Activated T-helper 1 cell treated with anti-CD3 and anti-CD28 coated beads, Interleukin-12 subunit alpha, Interleukin-12 subunit beta, Interleukin-2, Interleukin-4 antibody, amounts not matched to agents 30 ng/mL and 10 ng/mL and 1 ng/mL, durations not matched to agents 14 hours and 24 hours and 36 hours (primary cell): Measurements from ENCODE around the gene HMGB2. TPM values are rescaled to one million over a fixed set of nuclear protein-coding genes. Genes with fewer than 3 reads are reported as not detected.

ENCODE experiments used
- DNase-seq: peaks from one replicate; pipeline ENCODE4 v3.0.0; 2021; ENCODE audit warnings: low spot score
- H3K27ac Mint-ChIP-seq: one replicate; pipeline ENCODE4 v1.8.0; 2021; ENCODE audit warnings: mild to moderate bottlenecking, mixed read lengths
- H3K27me3 Mint-ChIP-seq: one replicate; pipeline ENCODE4 v1.8.0; 2022; ENCODE audit warnings: mild to moderate bottlenecking, moderate library complexity, mixed read lengths; ENCODE audit not compliant: insufficient read depth
- H3K36me3 Mint-ChIP-seq: one replicate; pipeline ENCODE4 v1.8.0; 2021; ENCODE audit warnings: low read depth, mixed read lengths
- H3K4me1 Mint-ChIP-seq: one replicate; pipeline ENCODE4 v1.8.0; 2021; ENCODE audit warnings: low read depth, mixed read lengths
- H3K4me3 Mint-ChIP-seq: one replicate; pipeline ENCODE4 v1.8.0; 2021; ENCODE audit warnings: mild to moderate bottlenecking, moderate library complexity, mixed read lengths
- H3K9me3 Mint-ChIP-seq: one replicate; pipeline ENCODE4 v1.8.0; 2021; ENCODE audit warnings: mixed read lengths
- intact Hi-C: fragments of 100-400 bp; cut with micrococcal nuclease; formaldehyde crosslinking; loops from one replicate; pipeline ENCODE4 v1.15.1; 2024
- total RNA-seq: library from RNA; stranded (reverse); gene quantifications from 2 replicates; pipeline ENCODE4 v1.2.3, GENCODE V29; 2022

The HMGB2 gene
- total RNA-seq, 1 donor from 2014 or later: 274 TPM

DNA sequence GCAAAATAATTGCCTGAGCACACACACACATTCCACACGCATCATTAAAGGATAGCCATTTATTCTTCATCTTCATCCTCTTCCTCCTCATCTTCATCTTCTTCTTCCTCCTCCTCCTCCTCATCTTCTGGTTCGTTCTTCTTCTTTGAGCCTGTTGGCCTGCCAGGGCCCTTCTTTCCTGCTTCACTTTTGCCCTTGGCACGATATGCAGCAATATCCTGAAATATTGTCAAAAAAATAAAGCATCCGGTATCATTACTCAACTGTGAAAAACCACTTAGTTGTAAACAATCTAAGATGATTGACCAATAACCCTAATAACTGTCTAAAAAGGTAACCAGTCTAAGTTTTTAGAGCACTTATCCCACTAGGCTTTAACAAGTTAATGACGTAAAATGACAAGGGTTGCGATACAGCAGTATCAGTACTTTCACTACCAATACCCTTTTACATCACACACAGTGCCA is 2.1 kb downstream of the HMGB2 start:
- Mint-ChIP-seq H3K4me3 (peak overlapping the region; percentile 98), H3K9me3 (no peaks in the 10 kb centered on the region), H3K27ac (peak overlapping the region; percentile 70), H3K27me3 (no peaks in the 10 kb centered on the region), H3K4me1 (peaks cover 52% of the 10 kb centered on the region), H3K36me3 (peaks cover 42% of the 10 kb centered on the region)
- intact Hi-C loops: loop anchor here (2.0 to 5.0 kb wide), 2 partner anchors 160 to 951 kb away; partner anchors contain the start of genes CEP44 and FBXO8
- no peak for DNase-seq

DNA sequence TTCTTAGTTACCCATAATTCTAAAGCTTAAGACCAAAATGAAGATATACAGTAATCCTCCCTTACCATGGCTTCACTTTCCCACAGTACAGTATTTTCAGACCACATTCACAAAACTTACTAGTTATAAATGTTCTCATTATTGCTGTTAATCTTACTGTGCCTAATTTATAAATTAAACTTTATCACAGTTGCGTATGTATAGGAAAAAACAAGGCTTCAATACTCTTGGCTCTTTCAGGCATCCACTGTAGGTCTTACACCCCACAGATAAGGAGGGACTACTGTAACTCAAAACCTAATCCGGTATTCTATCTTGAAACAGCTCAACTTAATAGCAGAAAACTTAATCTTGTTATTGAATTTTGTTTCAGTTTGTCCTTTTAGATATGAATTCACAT is 3.6 kb downstream of the HMGB2 start:
- Mint-ChIP-seq H3K27me3 (no peaks in the 10 kb centered on the region), H3K27ac (no peak overlapping the region), H3K9me3 (no peaks in the 10 kb centered on the region), H3K4me1 (peaks cover 41% of the 10 kb centered on the region), H3K36me3 (peaks cover 42% of the 10 kb centered on the region), H3K4me3 (peak overlapping the region; percentile 24)
- intact Hi-C loops: loop anchor here (5.0 kb wide), 1 partner anchor 162 kb away; no protein-coding TSS in a partner anchor
- no peak for DNase-seq

DNA sequence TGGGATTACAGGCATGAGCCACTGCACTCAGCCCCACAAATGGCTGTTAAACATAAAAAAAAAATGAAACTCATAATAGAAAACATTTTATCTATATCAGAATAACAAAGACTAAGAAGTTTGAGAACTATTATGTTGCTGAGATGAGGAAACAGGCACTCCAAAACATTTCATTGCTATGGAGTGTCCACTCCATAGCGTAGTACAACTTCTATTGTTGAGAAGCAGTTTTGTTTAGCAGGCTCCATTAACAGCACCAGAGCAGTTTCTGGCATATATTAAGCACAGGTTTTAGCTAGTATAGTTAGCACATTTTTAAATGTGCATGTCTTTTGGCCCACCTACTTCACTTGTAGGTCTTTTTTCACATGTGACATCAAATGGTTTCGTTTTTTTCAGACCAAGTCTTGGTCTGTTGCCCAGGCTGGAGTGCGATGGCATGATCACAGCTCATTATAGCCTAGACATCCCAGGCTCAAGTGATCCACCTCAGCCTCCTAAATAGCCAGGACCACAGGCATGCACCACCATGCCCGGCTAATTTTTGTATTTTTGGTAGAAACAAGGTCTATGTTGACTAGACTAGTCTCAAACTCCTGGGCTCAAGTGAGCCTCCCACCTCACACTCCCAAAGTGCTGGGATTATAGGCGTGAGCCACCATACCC is 5.8 kb downstream of the HMGB2 start:
- DNase-seq: no peak
- peaks cover 36% of the 10 kb centered on the region for H3K36me3 Mint-ChIP-seq
- peaks cover 37% of the 10 kb centered on the region for H3K4me1 Mint-ChIP-seq
- H3K9me3 Mint-ChIP-seq: no peaks in the 10 kb centered on the region
- intact Hi-C loops: no loop called here
- H3K27ac Mint-ChIP-seq: no peak overlapping the region
- no peak overlapping the region for H3K4me3 Mint-ChIP-seq
- H3K27me3 Mint-ChIP-seq: no peaks in the 10 kb centered on the region

DNA sequence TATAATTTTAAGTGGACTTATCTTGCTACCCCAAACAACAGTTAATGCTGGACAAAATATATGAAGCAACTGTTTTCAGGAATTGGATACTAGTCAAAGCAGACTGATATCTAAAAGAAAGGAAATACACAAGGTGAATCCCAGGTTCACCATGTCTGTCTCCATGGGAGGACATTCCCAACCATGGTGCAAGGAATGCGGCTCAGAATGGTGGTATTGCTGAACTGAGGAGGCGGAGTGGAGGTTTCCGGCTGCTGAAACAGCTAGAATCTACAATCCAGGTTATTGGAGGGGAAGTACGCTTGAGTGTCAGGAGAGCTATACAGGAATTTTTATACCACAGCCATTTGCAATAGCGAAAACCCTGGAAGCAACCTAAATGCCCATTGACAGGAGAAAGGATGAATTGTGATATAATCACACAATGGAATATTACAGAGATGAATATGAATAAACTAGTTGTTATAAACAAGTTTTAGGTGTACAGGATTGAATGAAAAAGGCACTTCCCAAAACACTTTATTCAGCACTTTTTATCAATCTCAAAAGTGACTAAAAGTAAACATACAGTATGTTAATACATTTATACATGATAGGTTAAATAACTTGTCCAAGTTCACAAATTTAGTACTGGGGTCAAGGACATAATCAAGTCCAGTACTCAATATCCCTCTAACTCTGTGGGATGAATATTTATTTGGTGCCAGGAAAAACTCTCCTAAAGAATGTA is 9.0 kb downstream of the HMGB2 start:
- Mint-ChIP-seq H3K36me3 (peaks cover 18% of the 10 kb centered on the region), H3K9me3 (no peaks in the 10 kb centered on the region), H3K27me3 (no peaks in the 10 kb centered on the region), H3K27ac (no peak overlapping the region), H3K4me1 (peaks cover 12% of the 10 kb centered on the region), H3K4me3 (no peak overlapping the region)
- intact Hi-C loops: no loop called here
- DNase-seq: no peak

DNA sequence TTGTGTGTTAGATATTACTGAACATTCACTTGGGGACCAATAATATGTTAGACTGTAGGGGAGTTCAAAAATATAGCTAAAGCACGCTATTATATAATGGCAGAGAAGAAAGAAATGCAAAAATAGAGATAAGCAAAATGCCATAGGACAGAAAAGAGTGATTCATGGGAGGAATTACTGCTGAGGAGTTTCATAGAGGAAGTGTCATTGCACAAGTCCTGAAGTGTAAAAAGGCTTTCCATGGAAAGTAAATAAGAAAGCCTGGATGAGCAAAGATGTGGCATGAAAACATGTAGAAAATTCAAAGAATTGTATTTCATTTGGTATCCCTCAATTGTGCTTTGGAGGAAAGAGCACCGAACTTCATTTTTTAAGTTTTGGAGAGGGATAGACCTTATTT is 14.5 kb downstream of the HMGB2 start:
- peaks cover 6% of the 10 kb centered on the region for H3K4me1 Mint-ChIP-seq
- peaks cover 7% of the 10 kb centered on the region for H3K36me3 Mint-ChIP-seq

DNA sequence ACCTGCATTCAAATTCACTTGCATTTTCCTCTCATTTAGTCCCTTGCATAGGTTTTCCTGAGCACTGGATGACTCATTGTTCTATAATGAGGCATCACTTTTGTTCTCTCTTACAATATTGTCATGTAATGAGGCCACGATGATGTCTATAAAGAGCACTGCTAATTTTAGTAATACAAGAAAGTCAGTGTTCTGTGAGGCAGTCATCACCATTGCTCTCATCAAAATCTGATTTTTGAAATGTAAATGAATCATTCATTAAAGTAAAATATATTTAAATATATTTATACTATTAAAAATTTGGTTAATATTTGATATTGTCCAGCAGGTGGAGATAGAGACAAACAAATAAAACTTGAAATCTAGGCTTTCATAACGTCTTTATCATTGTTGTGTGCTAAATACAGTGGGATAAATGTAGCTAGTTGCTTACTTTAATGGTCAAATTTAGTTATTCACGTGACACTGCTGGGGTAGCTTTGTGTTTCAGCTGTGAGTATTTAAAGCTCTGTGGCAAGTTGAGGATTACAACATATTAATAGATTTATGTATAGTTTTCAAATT is 15.4 kb downstream of the HMGB2 start:
- peaks cover 6% of the 10 kb centered on the region for H3K4me1 Mint-ChIP-seq
- no peak overlapping the region for H3K27ac Mint-ChIP-seq
- H3K36me3 Mint-ChIP-seq: peaks cover 7% of the 10 kb centered on the region
- intact Hi-C loops: loop anchor here (1.0 kb wide), 5 partner anchors 16 to 305 kb away; partner anchors contain the start of gene HMGB2
- H3K4me3 Mint-ChIP-seq: no peak overlapping the region
- DNase-seq: no peak
- H3K27me3 Mint-ChIP-seq: no peaks in the 10 kb centered on the region
- no peaks in the 10 kb centered on the region for H3K9me3 Mint-ChIP-seq

More for the DNA sequence above, 14.5 kb downstream of the HMGB2 start:
- intact Hi-C loops: loop anchor here (1.0 kb wide), 1 partner anchor 306 kb away; no protein-coding TSS in a partner anchor
- Mint-ChIP-seq H3K4me3 (no peak overlapping the region), H3K9me3 (no peaks in the 10 kb centered on the region), H3K27me3 (no peaks in the 10 kb centered on the region), H3K27ac (no peak overlapping the region)
- DNase-seq: no peak

DNA sequence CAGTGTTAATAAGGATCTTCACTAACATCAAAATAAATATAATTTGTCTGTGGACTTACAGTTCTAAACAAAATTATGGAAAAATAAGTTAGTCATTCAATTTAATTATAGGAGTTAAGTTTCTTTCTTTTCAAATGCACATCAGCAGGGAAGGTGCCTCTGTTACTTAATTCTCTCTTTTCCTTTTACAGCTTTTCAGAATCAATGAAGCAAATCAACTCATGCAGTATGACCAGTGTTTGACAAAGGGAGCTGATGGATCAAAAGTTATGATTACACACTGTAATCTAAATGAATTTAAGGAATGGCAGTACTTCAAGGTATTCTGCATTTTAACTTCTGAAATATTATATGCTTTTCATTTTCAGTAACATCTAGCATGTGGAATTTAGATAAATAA is 15.9 kb downstream of the HMGB2 start:
- H3K27me3 Mint-ChIP-seq: no peaks in the 10 kb centered on the region
- H3K4me3 Mint-ChIP-seq: no peak overlapping the region
- H3K9me3 Mint-ChIP-seq: no peaks in the 10 kb centered on the region
- no peak for DNase-seq
- H3K36me3 Mint-ChIP-seq: peaks cover 7% of the 10 kb centered on the region
- H3K27ac Mint-ChIP-seq: no peak overlapping the region
- intact Hi-C loops: loop anchor here (1.0 kb wide), 4 partner anchors 16 to 176 kb away; partner anchors contain the start of gene HMGB2
- peaks cover 6% of the 10 kb centered on the region for H3K4me1 Mint-ChIP-seq

DNA sequence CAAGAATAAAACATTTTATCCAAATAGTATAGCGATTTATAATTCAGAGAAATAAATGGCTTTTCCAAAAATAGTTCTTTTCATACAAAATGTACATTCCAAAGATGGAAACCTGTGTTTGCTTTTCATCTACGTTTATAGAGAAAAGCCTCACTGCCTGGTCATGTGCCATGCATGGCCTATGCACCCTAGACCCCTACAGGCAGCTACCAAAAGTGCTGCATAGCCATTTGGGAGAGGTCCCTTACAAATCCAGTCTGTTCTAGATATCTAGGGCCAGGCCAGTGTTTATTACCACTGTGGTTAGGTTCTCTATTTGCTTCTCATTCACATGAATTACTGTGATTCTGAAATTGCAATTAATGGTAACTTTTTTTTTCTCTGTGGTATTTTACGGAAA is 17.2 kb downstream of the HMGB2 start:
- Mint-ChIP-seq H3K4me3 (no peak overlapping the region), H3K4me1 (peaks cover 6% of the 10 kb centered on the region), H3K27me3 (no peaks in the 10 kb centered on the region), H3K36me3 (peaks cover 7% of the 10 kb centered on the region), H3K9me3 (no peaks in the 10 kb centered on the region), H3K27ac (no peak overlapping the region)
- intact Hi-C loops: no loop called here
- no peak for DNase-seq

DNA sequence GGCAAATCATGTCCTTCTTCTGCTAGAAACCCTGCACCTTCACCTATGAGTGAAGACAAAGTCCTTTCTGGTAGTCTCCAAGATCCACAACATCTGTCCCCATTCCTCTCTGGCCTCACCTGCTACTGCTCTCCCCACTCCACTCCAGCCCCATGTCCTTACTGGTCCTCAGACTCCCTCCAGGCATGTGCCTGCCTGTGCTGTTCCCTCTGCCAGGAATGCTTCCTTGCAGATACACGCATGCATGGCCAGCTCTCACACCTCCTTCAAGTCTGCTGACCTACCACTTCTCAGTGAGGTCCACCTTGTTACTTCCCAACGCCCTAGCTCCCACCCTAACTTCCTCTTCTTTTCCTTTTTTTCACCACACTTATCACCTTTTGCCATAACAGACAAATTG is 18.1 kb downstream of the HMGB2 start:
- no peak overlapping the region for H3K4me3 Mint-ChIP-seq
- H3K4me1 Mint-ChIP-seq: peaks cover 6% of the 10 kb centered on the region
- no peaks in the 10 kb centered on the region for H3K9me3 Mint-ChIP-seq
- DNase-seq: no peak
- intact Hi-C loops: no loop called here
- no peak overlapping the region for H3K27ac Mint-ChIP-seq
- H3K27me3 Mint-ChIP-seq: no peaks in the 10 kb centered on the region
- H3K36me3 Mint-ChIP-seq: peaks cover 5% of the 10 kb centered on the region

DNA sequence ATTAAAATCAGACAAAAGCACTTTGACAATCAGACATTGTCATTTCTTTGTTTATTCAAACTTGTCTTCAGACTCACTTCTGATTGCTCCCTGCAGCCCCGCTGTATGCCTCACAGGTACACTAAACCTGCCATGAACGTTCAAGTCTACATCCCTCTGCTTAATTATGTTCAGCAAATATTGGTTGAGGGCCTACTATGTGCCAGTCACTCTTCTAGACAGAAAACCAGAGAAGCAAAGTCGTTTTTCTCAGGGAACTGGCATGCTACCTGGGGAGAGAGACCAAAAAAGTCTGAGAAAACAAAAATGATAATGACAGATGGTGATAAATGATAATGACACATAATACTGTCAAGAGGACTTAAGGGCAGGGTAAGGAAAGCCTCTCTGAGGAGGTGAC is 19.4 kb downstream of the HMGB2 start:
- no peaks in the 10 kb centered on the region for H3K9me3 Mint-ChIP-seq
- H3K4me1 Mint-ChIP-seq: peaks cover 4% of the 10 kb centered on the region
- H3K4me3 Mint-ChIP-seq: no peak overlapping the region
- no peak for DNase-seq
- peaks cover 4% of the 10 kb centered on the region for H3K36me3 Mint-ChIP-seq
- intact Hi-C loops: no loop called here
- no peak overlapping the region for H3K27ac Mint-ChIP-seq
- H3K27me3 Mint-ChIP-seq: no peaks in the 10 kb centered on the region

DNA sequence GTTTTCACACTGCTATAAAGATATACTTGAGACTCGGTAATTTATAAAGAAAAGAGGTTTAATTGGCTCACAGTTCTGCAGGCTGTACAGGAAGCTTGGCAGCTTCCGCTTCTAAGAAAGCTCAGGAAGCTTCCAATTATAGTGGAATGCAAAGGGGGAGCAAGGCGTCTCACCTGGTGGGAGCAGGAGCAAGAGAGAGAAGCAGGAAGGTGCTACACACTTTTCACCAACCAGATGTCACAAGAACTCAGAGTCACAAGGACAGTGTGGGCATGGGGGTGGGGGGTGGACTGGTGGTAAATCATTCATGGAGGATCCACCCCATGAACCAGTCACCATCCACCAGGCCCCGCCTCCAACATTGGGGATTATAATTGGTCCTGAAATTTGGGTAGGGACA is 22.8 kb downstream of the HMGB2 start:
- Mint-ChIP-seq H3K36me3 (peaks cover 4% of the 10 kb centered on the region), H3K9me3 (no peaks in the 10 kb centered on the region), H3K27me3 (no peaks in the 10 kb centered on the region), H3K4me3 (no peak overlapping the region), H3K27ac (no peak overlapping the region), H3K4me1 (no peaks in the 10 kb centered on the region)
- intact Hi-C loops: no loop called here
- DNase-seq: no peak

DNA sequence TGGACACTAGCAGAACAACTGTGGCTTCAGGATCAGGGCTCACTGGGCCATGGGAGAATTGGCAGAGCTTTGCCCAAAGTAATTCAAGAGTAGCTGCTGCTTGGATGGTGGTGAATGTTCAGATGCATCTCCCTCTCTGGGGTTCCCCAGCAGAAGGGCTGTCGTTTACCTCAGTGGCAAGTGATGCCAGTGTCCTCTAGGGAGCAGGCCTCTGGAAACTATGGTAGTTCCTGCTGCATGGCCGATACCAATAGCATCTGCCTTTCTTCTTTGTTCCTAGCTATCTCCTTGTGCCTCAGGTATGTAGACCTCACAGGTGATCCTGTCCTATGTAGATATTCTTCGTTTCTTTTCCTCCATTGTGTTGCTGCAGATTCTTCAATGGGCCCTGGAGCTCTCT is 26.4 kb downstream of the HMGB2 start:
- no peak for DNase-seq
- Mint-ChIP-seq H3K27me3 (no peaks in the 10 kb centered on the region), H3K9me3 (no peaks in the 10 kb centered on the region), H3K4me1 (no peaks in the 10 kb centered on the region), H3K4me3 (no peak overlapping the region), H3K27ac (no peak overlapping the region), H3K36me3 (peaks cover 4% of the 10 kb centered on the region)
- intact Hi-C loops: no loop called here
